Activated T-cell treated with anti-CD3 and anti-CD28 coated beads, Interleukin-2, amount 50 U/mL, for 1 hour (primary cell): ENCODE results near the gene ATL3.
A peak's percentile ranks its signal among the peaks of the same experiment; 100 is the strongest.
"Not testable (repeated sequence)": the region's sequence is repeated elsewhere in the genome, so short reads cannot be mapped to it uniquely, and the experiment has no call there.

Source experiments
- DNase-seq: peaks from one replicate; pipeline ENCODE4 v3.0.0-alpha.2; 2020

The ATL3 gene

GRCh38 chr11:63680834-63681320 is 9.7 kb upstream of the ATL3 start:
- DNase-seq: no peak

GRCh38 chr11:63673579-63673978 is 2.4 kb upstream of the ATL3 start:
- no peak for DNase-seq

GRCh38 chr11:63672936-63673539 is 1.9 kb upstream of the ATL3 start:
- no peak for DNase-seq

- DNase-seq: no peak
These were observed 934 bp upstream of the ATL3 start for GRCh38 chr11:63672156-63672463.

- DNase-seq: peak; percentile 48
These were observed 499 bp downstream of the ATL3 start for GRCh38 chr11:63670433-63671321.

GRCh38 chr11:63670096-63670432 is 1.1 kb downstream of the ATL3 start:
- no peak for DNase-seq

- DNase-seq: no peak
These were observed 3.0 kb downstream of the ATL3 start for GRCh38 chr11:63667995-63668795.

GRCh38 chr11:63666874-63667273 is 4.3 kb downstream of the ATL3 start:
- DNase-seq: no peak

- DNase-seq: no peak
These were observed 7.4 kb downstream of the ATL3 start for GRCh38 chr11:63663809-63664208.

- no peak for DNase-seq
These were observed 10.2 kb downstream of the ATL3 start for GRCh38 chr11:63660972-63661371.

GRCh38 chr11:63652671-63653070 is 18.5 kb downstream of the ATL3 start:
- no peak for DNase-seq

GRCh38 chr11:63643205-63643604 is 28.0 kb downstream of the ATL3 start:
- no peak for DNase-seq

- DNase-seq: no peak
These were observed 29.4 kb downstream of the ATL3 start for GRCh38 chr11:63641727-63642126.

- no peak for DNase-seq
These were observed 31.9 kb downstream of the ATL3 start for GRCh38 chr11:63639199-63639832.

GRCh38 chr11:63638436-63638835 is 32.7 kb downstream of the ATL3 start:
- DNase-seq: not testable (repeated sequence)

- DNase-seq: peak; percentile 73
These were observed 35.3 kb downstream of the ATL3 start for GRCh38 chr11:63635762-63636465.

- no peak for DNase-seq
These were observed 41.8 kb downstream of the ATL3 start for GRCh38 chr11:63629426-63629825.

- no peak for DNase-seq
These were observed 47.5 kb downstream of the ATL3 start for GRCh38 chr11:63623513-63624140.

GRCh38 chr11:63622323-63622722 is 48.9 kb downstream of the ATL3 start:
- DNase-seq: no peak

- no peak for DNase-seq
These were observed 50.1 kb downstream of the ATL3 start for GRCh38 chr11:63621071-63621470.

GRCh38 chr11:63619967-63620366 is 51.2 kb downstream of the ATL3 start:
- no peak for DNase-seq

- DNase-seq: not testable (repeated sequence)
These were observed 53.5 kb downstream of the ATL3 start for GRCh38 chr11:63617686-63618085.
